ENCODE measurements around the gene RAPGEF1.
"Not testable (repeated sequence)": the region's sequence is repeated elsewhere in the genome, so short reads cannot be mapped to it uniquely, and the experiment has no call there.

RAPGEF1 gene

GRCh38 chr9:131681826-131682225 is 58.0 kb downstream of the RAPGEF1 start:
- H3K27me3 ChIP-seq (ENCODE audit: insufficient read depth, low read length); H3K36me3 ChIP-seq (ENCODE audit: insufficient read depth, low read length); H3K9me3 ChIP-seq (ENCODE audit: insufficient read depth, low read depth, low read length); H3K9ac ChIP-seq (ENCODE audit: low read depth, low read length); H3K4me3 ChIP-seq (ENCODE audit: low read length); H3K27ac ChIP-seq (ENCODE audit: low read depth, low read length): not testable (repeated sequence)
- 79% methylated on average over 10 of the region's 10 CpGs for WGBS
- peaks cover 59% of the 10 kb centered on the region for H3K4me1 ChIP-seq (ENCODE audit: insufficient read depth, low read length)

- not testable (repeated sequence) for H3K4me3 ChIP-seq (ENCODE audit: low read length); H3K27ac ChIP-seq (ENCODE audit: low read depth, low read length); H3K9me3 ChIP-seq (ENCODE audit: insufficient read depth, low read depth, low read length); H3K36me3 ChIP-seq (ENCODE audit: insufficient read depth, low read length); H3K27me3 ChIP-seq (ENCODE audit: insufficient read depth, low read length); H3K9ac ChIP-seq (ENCODE audit: low read depth, low read length)
- 93% methylated on average over 5 of the region's 5 CpGs for WGBS
- H3K4me1 ChIP-seq (ENCODE audit: insufficient read depth, low read length), result peaks cover 62% of the 10 kb centered on the region
Measured at GRCh38 chr9:131681108-131681507, 58.8 kb downstream of the RAPGEF1 start.

- Histone ChIP-seq H3K36me3 (ENCODE audit: insufficient read depth, low read length) (no peaks in the 10 kb centered on the region), H3K9ac (ENCODE audit: low read depth, low read length) (no peak overlapping the region), H3K4me1 (ENCODE audit: insufficient read depth, low read length) (peaks cover 78% of the 10 kb centered on the region), H3K27ac (ENCODE audit: low read depth, low read length) (peak overlapping the region; percentile 46), H3K27me3 (ENCODE audit: insufficient read depth, low read length) (no peaks in the 10 kb centered on the region), H3K9me3 (ENCODE audit: insufficient read depth, low read depth, low read length) (no peaks in the 10 kb centered on the region), H3K4me3 (ENCODE audit: low read length) (no peak overlapping the region)
- 95% methylated on average over 12 of the region's 12 CpGs for WGBS
Measured at GRCh38 chr9:131679261-131680020, 60.4 kb downstream of the RAPGEF1 start.

GRCh38 chr9:131678499-131679111 is 61.3 kb downstream of the RAPGEF1 start:
- H3K36me3 ChIP-seq (ENCODE audit: insufficient read depth, low read length), result no peaks in the 10 kb centered on the region
- no peaks in the 10 kb centered on the region for H3K9me3 ChIP-seq (ENCODE audit: insufficient read depth, low read depth, low read length)
- 35% methylated on average over 4 of the region's 5 CpGs for WGBS
- no peaks in the 10 kb centered on the region for H3K27me3 ChIP-seq (ENCODE audit: insufficient read depth, low read length)
- no peak overlapping the region; the same call in 1 of the 2 replicates for H3K4me3 ChIP-seq (ENCODE audit: low read length)
- H3K4me1 ChIP-seq (ENCODE audit: insufficient read depth, low read length), result peaks cover 80% of the 10 kb centered on the region
- peak overlapping the region; percentile 46 for H3K27ac ChIP-seq (ENCODE audit: low read depth, low read length)
- no peak overlapping the region for H3K9ac ChIP-seq (ENCODE audit: low read depth, low read length)

GRCh38 chr9:131677444-131678180 is 62.3 kb downstream of the RAPGEF1 start:
- WGBS, result 66% methylated on average over 9 of the region's 9 CpGs
- Histone ChIP-seq H3K27me3 (ENCODE audit: insufficient read depth, low read length) (no peaks in the 10 kb centered on the region), H3K4me3 (ENCODE audit: low read length) (no peak overlapping the region), H3K27ac (ENCODE audit: low read depth, low read length) (peak overlapping the region; percentile 66), H3K9ac (ENCODE audit: low read depth, low read length) (peak overlapping the region; percentile 8; the same call in 1 of the 2 replicates), H3K36me3 (ENCODE audit: insufficient read depth, low read length) (no peaks in the 10 kb centered on the region), H3K9me3 (ENCODE audit: insufficient read depth, low read depth, low read length) (no peaks in the 10 kb centered on the region), H3K4me1 (ENCODE audit: insufficient read depth, low read length) (peaks cover 70% of the 10 kb centered on the region)

- H3K27ac ChIP-seq (ENCODE audit: low read depth, low read length), result peak overlapping the region; percentile 66
- H3K9me3 ChIP-seq (ENCODE audit: insufficient read depth, low read depth, low read length), result no peaks in the 10 kb centered on the region
- peak overlapping the region; percentile 8; the same call in 1 of the 2 replicates for H3K9ac ChIP-seq (ENCODE audit: low read depth, low read length)
- WGBS, result 53% methylated on average over 4 of the region's 4 CpGs
- no peaks in the 10 kb centered on the region for H3K36me3 ChIP-seq (ENCODE audit: insufficient read depth, low read length)
- peaks cover 64% of the 10 kb centered on the region for H3K4me1 ChIP-seq (ENCODE audit: insufficient read depth, low read length)
- H3K4me3 ChIP-seq (ENCODE audit: low read length), result no peak overlapping the region
- no peaks in the 10 kb centered on the region for H3K27me3 ChIP-seq (ENCODE audit: insufficient read depth, low read length)
Measured at GRCh38 chr9:131677049-131677443, 62.8 kb downstream of the RAPGEF1 start.

- Histone ChIP-seq H3K27me3 (ENCODE audit: insufficient read depth, low read length) (no peaks in the 10 kb centered on the region), H3K36me3 (ENCODE audit: insufficient read depth, low read length) (no peaks in the 10 kb centered on the region), H3K4me3 (ENCODE audit: low read length) (no peak overlapping the region), H3K9ac (ENCODE audit: low read depth, low read length) (peak overlapping the region; percentile 8; the same call in 1 of the 2 replicates), H3K9me3 (ENCODE audit: insufficient read depth, low read depth, low read length) (no peaks in the 10 kb centered on the region), H3K27ac (ENCODE audit: low read depth, low read length) (no peak overlapping the region; the same call in 1 of the 2 replicates), H3K4me1 (ENCODE audit: insufficient read depth, low read length) (peaks cover 60% of the 10 kb centered on the region)
- 50% methylated on average over 6 of the region's 6 CpGs for WGBS
Measured at GRCh38 chr9:131676431-131676972, 63.4 kb downstream of the RAPGEF1 start.

GRCh38 chr9:131675437-131676022 is 64.3 kb downstream of the RAPGEF1 start:
- Histone ChIP-seq H3K9ac (ENCODE audit: low read depth, low read length) (no peak overlapping the region), H3K27ac (ENCODE audit: low read depth, low read length) (no peak overlapping the region), H3K9me3 (ENCODE audit: insufficient read depth, low read depth, low read length) (no peaks in the 10 kb centered on the region), H3K27me3 (ENCODE audit: insufficient read depth, low read length) (no peaks in the 10 kb centered on the region), H3K4me3 (ENCODE audit: low read length) (no peak overlapping the region), H3K36me3 (ENCODE audit: insufficient read depth, low read length) (no peaks in the 10 kb centered on the region), H3K4me1 (ENCODE audit: insufficient read depth, low read length) (peaks cover 65% of the 10 kb centered on the region)
- 86% methylated on average over 6 of the region's 6 CpGs for WGBS

- Histone ChIP-seq H3K4me1 (ENCODE audit: insufficient read depth, low read length) (peaks cover 72% of the 10 kb centered on the region), H3K4me3 (ENCODE audit: low read length) (no peak overlapping the region), H3K9ac (ENCODE audit: low read depth, low read length) (no peak overlapping the region), H3K27me3 (ENCODE audit: insufficient read depth, low read length) (no peaks in the 10 kb centered on the region), H3K9me3 (ENCODE audit: insufficient read depth, low read depth, low read length) (no peaks in the 10 kb centered on the region), H3K27ac (ENCODE audit: low read depth, low read length) (peak overlapping the region; percentile 38; the same call in 1 of the 2 replicates), H3K36me3 (ENCODE audit: insufficient read depth, low read length) (no peaks in the 10 kb centered on the region)
- WGBS, result 81% methylated on average over 29 of the region's 29 CpGs
Measured at GRCh38 chr9:131674425-131675421, 65.2 kb downstream of the RAPGEF1 start.

- Histone ChIP-seq H3K4me1 (ENCODE audit: insufficient read depth, low read length) (peaks cover 73% of the 10 kb centered on the region), H3K27me3 (ENCODE audit: insufficient read depth, low read length) (no peaks in the 10 kb centered on the region), H3K36me3 (ENCODE audit: insufficient read depth, low read length) (no peaks in the 10 kb centered on the region), H3K9ac (ENCODE audit: low read depth, low read length) (no peak overlapping the region), H3K4me3 (ENCODE audit: low read length) (no peak overlapping the region), H3K27ac (ENCODE audit: low read depth, low read length) (no peak overlapping the region), H3K9me3 (ENCODE audit: insufficient read depth, low read depth, low read length) (no peaks in the 10 kb centered on the region)
- whole genome bisulfite sequencing, result 91% methylated on average over 7 of the region's 7 CpGs
Measured at GRCh38 chr9:131673531-131673930, 66.3 kb downstream of the RAPGEF1 start.

Data from HUES64 (cell line).